Activated naive CD4-positive, alpha-beta T cell treated with anti-CD3 and anti-CD28 coated beads for 36 hours (primary cell): Measurements from ENCODE around the gene PIGQ. TPM values are rescaled to one million over a fixed set of nuclear protein-coding genes. Genes with fewer than 3 reads are reported as not detected.

ENCODE experiments used
- CTCF ChIA-PET: fragments of 350-600 bp; sonication (Branson Sonifier 250); formaldehyde crosslinking; loops from one replicate; lab custom pipeline; 2021; ENCODE audit warnings: antibody characterized with exemption; lab: Charles Lee
- DNase-seq: peaks from one replicate; pipeline ENCODE4 v3.0.0-alpha.2; 2020
- H3K27ac Mint-ChIP-seq: one replicate; pipeline ENCODE4 v1.8.0; 2021; ENCODE audit warnings: mild to moderate bottlenecking, mixed read lengths
- H3K27me3 Mint-ChIP-seq: one replicate; pipeline ENCODE4 v1.8.0; 2021; ENCODE audit warnings: low read depth, mixed read lengths
- H3K36me3 Mint-ChIP-seq: one replicate; pipeline ENCODE4 v1.8.0; 2021; ENCODE audit warnings: low read depth, mixed read lengths
- H3K4me1 Mint-ChIP-seq: one replicate; pipeline ENCODE4 v1.8.0; 2021; ENCODE audit warnings: low read depth, mixed read lengths
- H3K4me3 Mint-ChIP-seq: one replicate; pipeline ENCODE4 v1.8.0; 2021; ENCODE audit warnings: mild to moderate bottlenecking, moderate library complexity, mixed read lengths
- H3K9me3 Mint-ChIP-seq: one replicate; pipeline ENCODE4 v1.8.0; 2021; ENCODE audit warnings: mixed read lengths
- intact Hi-C: fragments of 100-400 bp; cut with micrococcal nuclease; formaldehyde crosslinking; loops from one replicate; pipeline ENCODE4 v1.15.1; 2023
- microRNA-seq: library from miRNA; unstranded; fragments of <30 nt; microRNA quantifications from one replicate; pipeline ENCODE4 v1.2.0, GENCODE V29; 2022; ENCODE audit warnings: borderline microRNAs expressed, borderline replicate concordance
- total RNA-seq, 2 experiments: library from RNA; stranded (reverse); gene quantifications; one replicate each; pipeline ENCODE4 v1.2.3, GENCODE V29; 2021

Gene PIGQ
- total RNA-seq, 2 experiments from 2014 or later: 18.6 to 19.2 TPM

DNA sequence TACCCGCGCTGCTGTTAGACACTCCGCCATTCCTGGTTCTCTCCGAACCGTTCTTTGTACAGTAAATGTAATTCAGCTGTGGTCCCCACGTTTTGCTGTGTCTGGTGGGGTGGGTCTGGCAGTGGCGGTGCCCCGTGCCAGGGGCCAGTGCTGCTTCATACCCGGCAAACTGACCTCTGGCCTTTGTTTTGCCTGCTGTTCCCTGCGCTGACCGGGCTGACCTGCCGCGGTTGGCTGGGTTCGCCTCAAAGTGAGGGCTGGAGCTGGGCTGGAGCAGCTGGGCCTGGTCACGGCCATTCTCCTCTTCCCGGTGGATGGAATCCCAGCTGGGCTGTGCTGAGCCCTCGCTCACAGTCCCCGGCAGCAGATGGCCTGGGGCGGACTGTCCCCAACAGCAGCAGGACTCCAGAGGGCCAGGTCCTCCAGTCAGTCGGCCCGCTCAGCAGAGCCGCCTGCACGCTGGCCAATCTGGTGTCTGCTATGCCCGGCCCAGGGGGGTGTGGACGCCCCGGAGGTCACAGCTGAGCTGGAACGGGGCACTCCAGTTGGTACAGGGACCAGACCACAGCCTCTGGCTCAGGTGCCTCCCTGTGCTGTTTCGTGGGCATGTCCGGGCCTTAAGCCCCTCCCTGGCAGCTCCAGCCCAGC, 59.5 kb downstream of the PIGQ start:
- Mint-ChIP-seq H3K4me1 (peaks cover under 1% of the 10 kb centered on the region), H3K9me3 (no peaks in the 10 kb centered on the region), H3K36me3 (peaks cover 5% of the 10 kb centered on the region), H3K27ac (no peak overlapping the region), H3K4me3 (no peak overlapping the region), H3K27me3 (no peaks in the 10 kb centered on the region)
- DNase-seq: no peak
- CTCF ChIA-PET: no interaction called here
- intact Hi-C loops: no loop called here

DNA sequence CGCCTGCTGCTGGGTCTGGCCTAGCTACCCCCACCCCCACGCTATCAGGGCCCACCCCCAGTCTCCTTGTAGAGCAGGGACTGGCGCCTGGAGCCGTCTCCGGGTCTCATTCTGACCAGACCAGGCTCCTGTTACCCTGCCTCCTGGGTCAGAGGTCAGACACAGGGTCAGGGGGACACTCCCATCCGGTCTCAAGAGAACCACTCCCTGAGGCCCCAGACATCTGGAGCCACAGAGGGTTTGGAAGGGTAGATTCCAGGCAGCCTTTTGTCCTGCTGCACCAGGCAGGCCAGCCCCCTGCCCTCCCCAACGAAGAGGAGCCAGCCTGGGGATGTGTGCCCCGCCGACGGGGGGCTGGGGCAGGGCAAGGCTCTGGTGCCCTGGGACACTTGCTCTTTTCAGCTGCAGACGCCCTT, 60.1 kb downstream of the PIGQ start:
- Mint-ChIP-seq H3K36me3 (peaks cover 8% of the 10 kb centered on the region), H3K4me3 (no peak overlapping the region), H3K4me1 (peaks cover 4% of the 10 kb centered on the region), H3K27ac (no peak overlapping the region), H3K9me3 (no peaks in the 10 kb centered on the region), H3K27me3 (no peaks in the 10 kb centered on the region)
- intact Hi-C loops: no loop called here
- CTCF ChIA-PET: no interaction called here
- no peak for DNase-seq

DNA sequence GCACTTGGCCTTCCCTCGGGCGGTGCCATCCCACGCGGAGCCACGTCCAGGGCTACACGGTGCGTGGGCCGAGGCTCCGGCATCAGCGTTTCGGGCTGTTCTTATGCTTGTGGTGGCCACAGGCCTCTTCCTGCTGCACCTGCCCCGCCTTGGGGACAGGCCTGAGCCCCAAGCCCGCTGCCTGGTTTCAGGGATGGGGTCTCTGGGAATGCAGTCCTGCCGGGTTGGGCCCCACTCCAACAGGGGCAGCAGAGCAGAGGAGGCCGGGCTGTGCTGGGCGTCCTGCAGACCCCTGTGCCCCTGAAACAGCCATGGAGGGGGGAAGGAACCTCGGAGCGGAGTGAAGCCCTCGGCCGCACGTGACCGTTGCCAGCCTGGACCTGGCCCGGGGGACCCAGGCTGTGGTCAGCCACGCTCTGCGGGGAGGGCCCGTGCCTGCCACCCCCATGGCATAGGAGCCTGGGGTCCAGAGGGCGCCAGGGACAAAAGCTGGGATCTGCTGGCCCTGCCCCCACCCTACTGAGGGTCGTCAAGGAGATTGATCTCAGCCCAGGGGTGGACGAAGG, 60.6 kb downstream of the PIGQ start:
- peaks cover 9% of the 10 kb centered on the region for H3K36me3 Mint-ChIP-seq
- H3K4me1 Mint-ChIP-seq: peaks cover 7% of the 10 kb centered on the region
- H3K27ac Mint-ChIP-seq: no peak overlapping the region
- H3K9me3 Mint-ChIP-seq: no peaks in the 10 kb centered on the region
- H3K4me3 Mint-ChIP-seq: no peak overlapping the region
- CTCF ChIA-PET: no interaction called here
- intact Hi-C loops: no loop called here
- no peak for DNase-seq
- no peaks in the 10 kb centered on the region for H3K27me3 Mint-ChIP-seq

DNA sequence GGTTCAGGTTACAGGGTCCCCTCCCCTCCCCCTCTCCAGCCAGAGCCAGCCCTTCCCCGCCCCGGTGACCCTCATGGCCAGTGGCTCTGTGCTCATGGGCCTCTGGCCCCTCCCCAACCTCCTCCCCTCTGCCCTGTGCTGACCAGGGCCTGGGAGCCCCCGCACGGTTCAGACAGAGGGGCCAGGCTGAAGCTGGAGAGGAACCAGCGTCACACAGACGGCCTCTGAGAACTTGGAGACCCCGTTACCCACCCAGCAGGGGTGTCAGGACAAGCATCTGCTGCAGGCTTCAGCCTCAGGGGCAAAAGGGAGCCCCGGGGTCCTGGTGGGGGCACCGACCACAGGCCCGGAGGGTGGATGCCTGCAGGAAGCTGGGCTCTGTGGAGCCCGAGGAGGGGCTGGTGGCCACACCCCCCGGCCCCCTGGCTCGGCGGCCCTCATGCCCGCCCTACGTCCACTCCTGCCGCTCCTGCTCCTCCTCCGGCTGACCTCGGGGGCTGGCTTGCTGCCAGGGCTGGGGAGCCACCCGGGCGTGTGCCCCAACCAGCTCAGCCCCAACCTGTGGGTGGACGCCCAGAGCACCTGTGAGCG, 61.1 kb downstream of the PIGQ start, which contains the start of gene WFIKKN1:
WFIKKN1 (plus strand) TSS at position 171 of the 591 bp plus-strand sequence; CDS start at position 440, 269 bp downstream.
- no peak within 1 kb of the TSS for H3K27ac Mint-ChIP-seq
- intact Hi-C loops: no loop called here
- no peaks in the 10 kb centered on the region for H3K9me3 Mint-ChIP-seq
- H3K27me3 Mint-ChIP-seq: no peaks in the 10 kb centered on the region
- DNase-seq: no peak
- H3K4me3 Mint-ChIP-seq: no peak within 1 kb of the TSS
- CTCF ChIA-PET: no interaction called here
- H3K4me1 Mint-ChIP-seq: peaks cover 7% of the 10 kb centered on the region
- H3K36me3 Mint-ChIP-seq: peaks cover 9% of the 10 kb centered on the region

DNA sequence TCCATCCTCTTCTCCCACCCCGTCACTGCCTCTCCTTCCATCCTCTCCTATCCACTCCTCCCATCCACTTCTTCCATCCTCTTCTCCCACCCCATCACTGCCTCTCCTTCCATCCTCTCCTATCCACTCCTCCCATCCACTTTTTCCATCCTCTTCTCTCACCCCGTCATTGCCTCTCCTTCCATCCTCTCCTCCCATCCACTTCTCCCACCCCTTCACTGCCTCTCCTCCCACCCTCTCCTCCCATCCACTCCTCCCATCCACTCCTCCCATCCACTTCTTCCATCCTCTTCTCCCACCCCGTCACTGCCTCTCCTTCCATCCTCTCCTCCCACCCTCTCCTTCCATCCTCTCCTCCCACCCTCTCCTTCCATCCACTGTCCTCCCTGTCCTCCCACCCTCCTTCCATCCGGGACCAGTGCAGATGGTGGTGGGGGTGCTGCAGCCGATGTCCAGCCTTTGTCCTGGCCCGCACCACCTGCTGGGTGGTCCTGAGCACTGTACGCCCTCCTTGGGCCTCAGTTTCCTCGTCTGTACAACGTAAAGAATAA, 62.1 kb downstream of the PIGQ start:
- peaks cover 11% of the 10 kb centered on the region for H3K36me3 Mint-ChIP-seq
- DNase-seq: no peak
- CTCF ChIA-PET: no interaction called here
- H3K4me3 Mint-ChIP-seq: no peak overlapping the region
- H3K27me3 Mint-ChIP-seq: no peaks in the 10 kb centered on the region
- H3K4me1 Mint-ChIP-seq: peaks cover 10% of the 10 kb centered on the region
- H3K9me3 Mint-ChIP-seq: no peaks in the 10 kb centered on the region
- no peak overlapping the region for H3K27ac Mint-ChIP-seq
- intact Hi-C loops: no loop called here

DNA sequence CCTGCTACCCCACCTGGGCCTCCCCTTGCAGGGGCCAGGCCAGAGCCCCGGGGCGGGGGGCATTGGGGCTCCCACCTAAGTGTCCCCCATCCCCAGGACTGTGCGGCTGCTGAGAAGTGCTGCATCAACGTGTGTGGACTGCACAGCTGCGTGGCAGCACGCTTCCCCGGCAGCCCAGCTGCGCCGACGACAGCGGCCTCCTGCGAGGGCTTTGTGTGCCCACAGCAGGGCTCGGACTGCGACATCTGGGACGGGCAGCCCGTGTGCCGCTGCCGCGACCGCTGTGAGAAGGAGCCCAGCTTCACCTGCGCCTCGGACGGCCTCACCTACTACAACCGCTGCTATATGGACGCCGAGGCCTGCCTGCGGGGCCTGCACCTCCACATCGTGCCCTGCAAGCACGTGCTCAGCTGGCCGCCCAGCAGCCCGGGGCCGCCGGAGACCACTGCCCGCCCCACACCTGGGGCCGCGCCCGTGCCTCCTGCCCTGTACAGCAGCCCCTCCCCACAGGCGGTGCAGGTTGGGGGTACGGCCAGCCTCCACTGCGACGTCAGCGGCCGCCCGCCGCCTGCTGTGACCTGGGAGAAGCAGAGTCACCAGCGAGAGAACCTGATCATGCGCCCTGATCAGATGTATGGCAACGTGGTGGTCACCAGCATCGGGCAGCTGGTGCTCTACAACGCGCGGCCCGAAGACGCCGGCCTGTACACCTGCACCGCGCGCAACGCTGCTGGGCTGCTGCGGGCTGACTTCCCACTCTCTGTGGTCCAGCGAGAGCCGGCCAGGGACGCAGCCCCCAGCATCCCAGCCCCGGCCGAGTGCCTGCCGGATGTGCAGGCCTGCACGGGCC, 62.9 kb downstream of the PIGQ start:
- Mint-ChIP-seq H3K27me3 (no peaks in the 10 kb centered on the region), H3K36me3 (peaks cover 11% of the 10 kb centered on the region), H3K4me1 (peaks cover 14% of the 10 kb centered on the region), H3K9me3 (no peaks in the 10 kb centered on the region), H3K27ac (no peak overlapping the region), H3K4me3 (no peak overlapping the region)
- no peak for DNase-seq
- CTCF ChIA-PET: no interaction called here
- intact Hi-C loops: no loop called here

DNA sequence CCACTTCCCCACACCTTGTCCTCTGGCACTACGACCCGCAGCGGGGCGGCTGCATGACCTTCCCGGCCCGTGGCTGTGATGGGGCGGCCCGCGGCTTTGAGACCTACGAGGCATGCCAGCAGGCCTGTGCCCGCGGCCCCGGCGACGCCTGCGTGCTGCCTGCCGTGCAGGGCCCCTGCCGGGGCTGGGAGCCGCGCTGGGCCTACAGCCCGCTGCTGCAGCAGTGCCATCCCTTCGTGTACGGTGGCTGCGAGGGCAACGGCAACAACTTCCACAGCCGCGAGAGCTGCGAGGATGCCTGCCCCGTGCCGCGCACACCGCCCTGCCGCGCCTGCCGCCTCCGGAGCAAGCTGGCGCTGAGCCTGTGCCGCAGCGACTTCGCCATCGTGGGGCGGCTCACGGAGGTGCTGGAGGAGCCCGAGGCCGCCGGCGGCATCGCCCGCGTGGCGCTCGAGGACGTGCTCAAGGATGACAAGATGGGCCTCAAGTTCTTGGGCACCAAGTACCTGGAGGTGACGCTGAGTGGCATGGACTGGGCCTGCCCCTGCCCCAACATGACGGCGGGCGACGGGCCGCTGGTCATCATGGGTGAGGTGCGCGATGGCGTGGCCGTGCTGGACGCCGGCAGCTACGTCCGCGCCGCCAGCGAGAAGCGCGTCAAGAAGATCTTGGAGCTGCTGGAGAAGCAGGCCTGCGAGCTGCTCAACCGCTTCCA, 63.7 kb downstream of the PIGQ start:
- Mint-ChIP-seq H3K4me3 (no peak overlapping the region), H3K27me3 (no peaks in the 10 kb centered on the region), H3K4me1 (peaks cover 15% of the 10 kb centered on the region), H3K27ac (no peak overlapping the region), H3K9me3 (no peaks in the 10 kb centered on the region), H3K36me3 (peaks cover 11% of the 10 kb centered on the region)
- intact Hi-C loops: no loop called here
- CTCF ChIA-PET: interaction anchor here (0.6 kb wide), 1 partner anchor 211 kb away, joined by 3 read pairs; no protein-coding TSS in a partner anchor
- no peak for DNase-seq

Small RNA genes lying within 50 kb of the gene (microRNA-seq; reads per million reads assigned to microRNA genes)
- 89.4 reads per million, percentile 57 among the genes with 10 or more reads in this experiment for gene MIR3176
- gene MIR5587: not detected

Other genes with a start within 250 kb of the PIGQ start
- 10 to 100 TPM; 17.5 to 17.9 TPM for gene AXIN1, start 217.2 kb upstream of the PIGQ start, total RNA-seq
- gene MRPL28, start 199.4 kb upstream of the PIGQ start, total RNA-seq: 10 to 100 TPM; 68.3 to 74.0 TPM
- 10 to 100 TPM; 19.9 to 20.9 TPM for gene PGAP6, start 188.0 kb upstream of the PIGQ start, total RNA-seq
- gene NME4, start 172.8 kb upstream of the PIGQ start, total RNA-seq: 10 to 100 TPM; 86.7 to 87.0 TPM
- 1 to 10 TPM; 8.9 to 9.6 TPM for gene DECR2, start 168.1 kb upstream of the PIGQ start, total RNA-seq
- gene RAB11FIP3, start 144.3 kb upstream of the PIGQ start, total RNA-seq: 10 to 100 TPM; 15.8 to 18.2 TPM
- gene CAPN15, start 42.3 kb upstream of the PIGQ start, total RNA-seq: 10 to 100 TPM; 54.4 to 56.9 TPM
- gene PRR35, start 9.6 kb upstream of the PIGQ start, total RNA-seq: not detected
- under 1 TPM; 0.60 to 0.67 TPM for gene NHLRC4, start 3.0 kb upstream of the PIGQ start, total RNA-seq
- gene RAB40C, start 20.1 kb downstream of the PIGQ start, total RNA-seq: 1 to 10 TPM; 6.3 to 7.3 TPM
- gene WFIKKN1, start 61.0 kb downstream of the PIGQ start, total RNA-seq: under 1 TPM; 0.10 to 0.25 TPM
- 100 to 1,000 TPM; 121 to 122 TPM for gene METTL26, start 66.3 kb downstream of the PIGQ start, total RNA-seq
- 10 to 100 TPM; 31.5 to 35.2 TPM for gene MCRIP2, start 71.9 kb downstream of the PIGQ start, total RNA-seq
- 10 to 100 TPM; 65.9 to 66.9 TPM for gene WDR90, start 79.4 kb downstream of the PIGQ start, total RNA-seq
- gene RHOT2, start 98.2 kb downstream of the PIGQ start, total RNA-seq: 10 to 100 TPM; 81.9 to 84.0 TPM
- gene RHBDL1, start 105.7 kb downstream of the PIGQ start, total RNA-seq: under 1 TPM; 0.60 to 0.94 TPM
- 10 to 100 TPM; 40.3 to 44.1 TPM for gene STUB1, start 110.4 kb downstream of the PIGQ start, total RNA-seq
- 10 to 100 TPM; 18.2 to 20.5 TPM for gene JMJD8, start 114.4 kb downstream of the PIGQ start, total RNA-seq
- gene WDR24, start 120.4 kb downstream of the PIGQ start, total RNA-seq: 10 to 100 TPM; 17.4 to 17.7 TPM
- 1 to 10 TPM; 3.7 to 5.7 TPM for gene FBXL16, start 135.8 kb downstream of the PIGQ start, total RNA-seq
- gene METRN, start 145.2 kb downstream of the PIGQ start, total RNA-seq: 10 to 100 TPM in 1 of 2 experiments, 1 to 10 TPM in 1; 8.2 to 11.0 TPM
- gene ANTKMT, start 151.2 kb downstream of the PIGQ start, total RNA-seq: 10 to 100 TPM; 21.5 to 24.3 TPM
- 1 to 10 TPM; 1.2 to 1.3 TPM for gene CCDC78, start 156.5 kb downstream of the PIGQ start, total RNA-seq
- gene HAGHL, start 157.1 kb downstream of the PIGQ start, total RNA-seq: 1 to 10 TPM; 6.5 to 7.7 TPM
- gene CIAO3, start 171.0 kb downstream of the PIGQ start, total RNA-seq: 10 to 100 TPM; 32.7 to 34.3 TPM
- not detected for gene MSLN, start 190.8 kb downstream of the PIGQ start, total RNA-seq
- gene RPUSD1, start 218.4 kb downstream of the PIGQ start, total RNA-seq: 1 to 10 TPM; 6.8 to 7.2 TPM
- 100 to 1,000 TPM; 126 to 127 TPM for gene CHTF18, start 218.7 kb downstream of the PIGQ start, total RNA-seq
- not detected for gene GNG13, start 230.8 kb downstream of the PIGQ start, total RNA-seq